Tibial nerve (tissue), 4 donors: Measurements from ENCODE around the gene MEIOB. TPM values are rescaled to one million over a fixed set of nuclear protein-coding genes. Genes with fewer than 3 reads are reported as not detected.

Source experiments
- DNase-seq, 2 donors: peaks; one replicate each; pipeline ENCODE4 v3.0.0-alpha.2; 2019; ENCODE audit warnings: low spot score in 2 of 2
- H3K27ac ChIP-seq, 4 donors: fragments of 200-600 bp; sonication (generic) in 3 of 4; one replicate each; pipeline ENCODE4 v1.5.1; 2017 to 2019; ENCODE audit warnings: mild to moderate bottlenecking in 1 of 4
- H3K27me3 ChIP-seq, 2 donors: fragments of 200-600 bp; sonication (generic) in 1 of 2; one replicate each; pipeline versions ENCODE4 v1.5.1 to v1.6.0; 2017 to 2019
- H3K36me3 ChIP-seq, 3 donors: fragments of 200-600 bp; sonication (generic); one replicate each; pipeline ENCODE4 v1.5.1; 2018 to 2019
- H3K4me1 ChIP-seq, 4 donors: fragments of 200-600 bp; sonication (generic) in 3 of 4; one replicate each; pipeline ENCODE4 v1.5.1; 2017 to 2019
- H3K4me3 ChIP-seq, 4 donors: fragments of 200-600 bp; sonication (generic) in 3 of 4; one replicate each; pipeline ENCODE4 v1.5.1; 2017 to 2019; ENCODE audit warnings: mild to moderate bottlenecking in 1 of 4, moderate library complexity in 1 of 4
- H3K9me3 ChIP-seq, 4 donors: fragments of 200-600 bp; sonication (generic) in 3 of 4; one replicate each; pipeline ENCODE4 v1.5.1; 2017 to 2019
- CTCF ChIP-seq, 5 experiments: fragments of 200-600 bp in 3 of 5; fragments of 450-650 bp in 2 of 5; sonication (generic) in 3 of 5; IDR thresholded peaks; one replicate each; pipeline ENCODE4 v1.5.1; 2016 to 2019; ENCODE audit warnings: antibody characterized with exemption in 5 of 5, mild to moderate bottlenecking in 3 of 5, moderate library complexity in 2 of 5
- EP300 ChIP-seq, 2 donors: sonication (generic); formaldehyde crosslinking; IDR thresholded peaks; one replicate each; pipeline ENCODE4 v1.6.1; 2017; ENCODE audit warnings: antibody characterized with exemption in 2 of 2, mild to moderate bottlenecking in 1 of 2
- POLR2A ChIP-seq, 2 donors: fragments of 450-650 bp; IDR thresholded peaks; one replicate each; pipeline ENCODE4 v1.6.1; 2017; ENCODE audit warnings: antibody characterized with exemption in 2 of 2, mild to moderate bottlenecking in 2 of 2, moderate library complexity in 2 of 2
- WGBS, 2 donors: methylation state at CpG; one replicate each; pipeline ENCODE4 v1.1.5; 2018; 5-methylcytosine and 5-hydroxymethylcytosine counted together
- total RNA-seq, 4 donors: library from RNA; depleted of rRNA; stranded (reverse); fragments of >200 nt; gene quantifications; one replicate each; pipeline ENCODE4 v1.1.0, GENCODE V29; 2016

MEIOB gene
- total RNA-seq, 4 donors from 2014 or later = not detected

GRCh38 chr16:1794908-1795666, 76.9 kb downstream of the MEIOB start:
- WGBS, 2 donors = 85% methylated on average over 28 to 32 of the region's 32 CpGs
- H3K27me3 ChIP-seq = no peaks in the 10 kb centered on the region
- H3K4me3 ChIP-seq = no peak overlapping the region
- H3K27ac ChIP-seq = no peak overlapping the region
- peaks cover 0 to 43% (median 0%) of the 10 kb centered on the region in 3 donors for H3K36me3 ChIP-seq
- TF ChIP-seq EP300 (IDR thresholded peaks at IDR 0.05) (no peak), POLR2A (IDR thresholded peaks at IDR 0.05) (no peak), CTCF (IDR thresholded peaks at IDR 0.05) (no peak)
- DNase-seq = no peak
- H3K4me1 ChIP-seq = peaks cover 0 to 8% (median 0%) of the 10 kb centered on the region in 4 donors
- H3K9me3 ChIP-seq = peaks cover 0 to 15% (median 0%) of the 10 kb centered on the region in 4 donors

GRCh38 chr16:1794221-1794871, 77.6 kb downstream of the MEIOB start:
- peaks cover 0 to 8% (median 0%) of the 10 kb centered on the region in 4 donors for H3K4me1 ChIP-seq
- no peaks in the 10 kb centered on the region for H3K27me3 ChIP-seq
- WGBS, 2 donors = 60 to 62% methylated on average over 9 to 16 of the region's 18 CpGs
- H3K27ac ChIP-seq = no peak overlapping the region
- TF ChIP-seq CTCF (IDR thresholded peaks at IDR 0.05) = no peak
- TF ChIP-seq EP300 (IDR thresholded peaks at IDR 0.05) = no peak
- no peak for DNase-seq
- peaks cover 0 to 51% (median 4%) of the 10 kb centered on the region in 3 donors for H3K36me3 ChIP-seq
- H3K9me3 ChIP-seq = peaks cover 0 to 15% (median 0%) of the 10 kb centered on the region in 4 donors
- H3K4me3 ChIP-seq = no peak overlapping the region

- Histone ChIP-seq H3K36me3 (peaks cover 0 to 57% (median 6%) of the 10 kb centered on the region in 3 donors), H3K9me3 (peaks cover 0 to 15% (median 0%) of the 10 kb centered on the region in 4 donors), H3K4me3 (no peak within 1 kb of the TSS), H3K4me1 (peaks cover 0 to 9% (median 0%) of the 10 kb centered on the region in 4 donors), H3K27ac (no peak within 1 kb of the TSS), H3K27me3 (no peaks in the 10 kb centered on the region)
- DNase-seq = no peak
- TF ChIP-seq EP300 (IDR thresholded peaks at IDR 0.05) (no peak), CTCF (IDR thresholded peaks at IDR 0.05) (no peak)
- 49 to 51% methylated on average over 16 to 22 of the region's 28 CpGs for WGBS, 2 donors
These were observed 78.3 kb downstream of the MEIOB start, which contains the start of gene IGFALS for GRCh38 chr16:1793578-1794220. Gene IGFALS (minus strand): TSS chr16:1793705. CDS start chr16:1793652, 53 bp downstream.

GRCh38 chr16:1792836-1793577, 79.0 kb downstream of the MEIOB start:
- Histone ChIP-seq H3K27ac (no peak overlapping the region), H3K4me3 (no peak overlapping the region), H3K36me3 (peaks cover 0 to 60% (median 6%) of the 10 kb centered on the region in 3 donors), H3K4me1 (peaks cover 0 to 16% (median 0%) of the 10 kb centered on the region in 4 donors), H3K9me3 (peaks cover 0 to 10% (median 0%) of the 10 kb centered on the region in 4 donors), H3K27me3 (no peaks in the 10 kb centered on the region)
- 78 to 85% methylated on average over 24 to 27 of the region's 33 CpGs for WGBS, 2 donors
- TF ChIP-seq CTCF (IDR thresholded peaks at IDR 0.05) (no peak), POLR2A (IDR thresholded peaks at IDR 0.05) (no peak), EP300 (IDR thresholded peaks at IDR 0.05) (no peak)
- DNase-seq = no peak
